Measurements from ENCODE around the gene AGRN. TPM values are rescaled to one million over a fixed set of nuclear protein-coding genes. Genes with fewer than 3 reads are reported as not detected.

The AGRN gene
- total RNA-seq, 4 donors from 2014 or later, result 8.2 to 86.9 (median 26.2) TPM

DNA sequence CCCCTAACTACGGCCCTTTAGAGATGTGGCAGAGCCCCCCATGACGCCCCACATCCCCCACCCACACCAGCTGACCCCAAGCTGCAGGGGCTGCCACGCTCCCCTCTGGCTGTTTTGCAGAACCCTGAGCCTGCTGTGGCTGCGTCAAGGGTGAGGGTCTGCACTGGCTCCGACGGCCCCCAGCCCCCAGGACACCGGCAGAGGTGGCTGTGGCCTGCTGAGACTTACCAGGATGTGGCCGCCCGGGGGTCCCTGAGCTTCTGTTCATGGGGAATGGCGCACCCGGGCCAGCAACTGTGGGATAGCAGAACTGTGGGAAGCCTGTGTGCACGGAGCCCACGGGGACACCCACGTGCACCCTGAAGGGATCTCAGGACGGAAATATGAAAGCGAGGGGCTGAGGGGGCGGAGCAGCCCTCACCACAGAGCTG is 67.0 kb downstream of the AGRN start:
- no peak for DNase-seq
- Histone ChIP-seq H3K27ac (no peak overlapping the region), H3K36me3 (no peaks in the 10 kb centered on the region), H3K9me3 (no peaks in the 10 kb centered on the region), H3K4me1 (no peaks in the 10 kb centered on the region), H3K27me3 (no peaks in the 10 kb centered on the region), H3K4me3 (no peak overlapping the region)
- intact Hi-C loops (cut with DNase I; ENCODE audit: low total_unique reads), result no loop called here
- TF ChIP-seq, protein P1, sequence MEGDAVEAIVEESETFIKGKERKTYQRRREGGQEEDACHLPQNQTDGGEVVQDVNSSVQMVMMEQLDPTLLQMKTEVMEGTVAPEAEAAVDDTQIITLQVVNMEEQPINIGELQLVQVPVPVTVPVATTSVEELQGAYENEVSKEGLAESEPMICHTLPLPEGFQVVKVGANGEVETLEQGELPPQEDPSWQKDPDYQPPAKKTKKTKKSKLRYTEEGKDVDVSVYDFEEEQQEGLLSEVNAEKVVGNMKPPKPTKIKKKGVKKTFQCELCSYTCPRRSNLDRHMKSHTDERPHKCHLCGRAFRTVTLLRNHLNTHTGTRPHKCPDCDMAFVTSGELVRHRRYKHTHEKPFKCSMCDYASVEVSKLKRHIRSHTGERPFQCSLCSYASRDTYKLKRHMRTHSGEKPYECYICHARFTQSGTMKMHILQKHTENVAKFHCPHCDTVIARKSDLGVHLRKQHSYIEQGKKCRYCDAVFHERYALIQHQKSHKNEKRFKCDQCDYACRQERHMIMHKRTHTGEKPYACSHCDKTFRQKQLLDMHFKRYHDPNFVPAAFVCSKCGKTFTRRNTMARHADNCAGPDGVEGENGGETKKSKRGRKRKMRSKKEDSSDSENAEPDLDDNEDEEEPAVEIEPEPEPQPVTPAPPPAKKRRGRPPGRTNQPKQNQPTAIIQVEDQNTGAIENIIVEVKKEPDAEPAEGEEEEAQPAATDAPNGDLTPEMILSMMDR (IDR thresholded peaks at IDR 0.05), result no peak
- TF ChIP-seq POLR2A (IDR thresholded peaks at IDR 0.05), result no peak

DNA sequence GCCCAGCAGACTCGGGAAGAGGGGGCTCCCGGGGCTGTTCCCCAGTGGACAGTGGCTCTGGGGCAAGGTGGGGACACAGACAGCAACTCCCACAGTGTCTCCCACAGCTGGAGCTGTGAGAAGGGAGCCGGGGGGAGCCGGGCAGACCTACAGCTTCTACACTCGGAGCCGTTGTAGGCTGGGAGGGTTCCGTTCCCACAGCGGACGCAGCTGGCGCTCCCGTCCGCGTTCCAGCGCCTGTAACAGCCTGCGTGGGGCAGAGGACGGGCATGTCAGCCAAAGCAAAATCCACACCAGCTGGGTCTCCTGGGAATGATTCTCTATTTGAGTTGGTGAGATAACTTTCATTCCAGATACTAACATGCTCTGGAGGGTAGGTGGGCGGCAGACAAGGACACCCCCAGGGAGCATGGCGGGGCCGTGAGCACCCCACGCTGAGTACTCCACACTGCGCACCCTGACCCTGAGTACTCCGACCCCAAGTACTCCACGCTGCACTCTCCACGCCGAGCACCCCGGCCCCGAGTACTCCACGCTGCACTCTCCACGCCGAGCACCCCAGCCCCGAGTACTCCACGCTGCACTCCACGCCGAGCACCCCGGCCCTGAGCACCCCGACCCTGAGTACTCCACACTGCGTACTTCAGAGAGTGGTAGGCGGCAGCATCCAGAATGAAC is 67.6 kb downstream of the AGRN start:
- no peak for TF ChIP-seq POLR2A (IDR thresholded peaks at IDR 0.05)
- TF ChIP-seq, protein P1 (IDR thresholded peaks at IDR 0.05), result no peak

DNA sequence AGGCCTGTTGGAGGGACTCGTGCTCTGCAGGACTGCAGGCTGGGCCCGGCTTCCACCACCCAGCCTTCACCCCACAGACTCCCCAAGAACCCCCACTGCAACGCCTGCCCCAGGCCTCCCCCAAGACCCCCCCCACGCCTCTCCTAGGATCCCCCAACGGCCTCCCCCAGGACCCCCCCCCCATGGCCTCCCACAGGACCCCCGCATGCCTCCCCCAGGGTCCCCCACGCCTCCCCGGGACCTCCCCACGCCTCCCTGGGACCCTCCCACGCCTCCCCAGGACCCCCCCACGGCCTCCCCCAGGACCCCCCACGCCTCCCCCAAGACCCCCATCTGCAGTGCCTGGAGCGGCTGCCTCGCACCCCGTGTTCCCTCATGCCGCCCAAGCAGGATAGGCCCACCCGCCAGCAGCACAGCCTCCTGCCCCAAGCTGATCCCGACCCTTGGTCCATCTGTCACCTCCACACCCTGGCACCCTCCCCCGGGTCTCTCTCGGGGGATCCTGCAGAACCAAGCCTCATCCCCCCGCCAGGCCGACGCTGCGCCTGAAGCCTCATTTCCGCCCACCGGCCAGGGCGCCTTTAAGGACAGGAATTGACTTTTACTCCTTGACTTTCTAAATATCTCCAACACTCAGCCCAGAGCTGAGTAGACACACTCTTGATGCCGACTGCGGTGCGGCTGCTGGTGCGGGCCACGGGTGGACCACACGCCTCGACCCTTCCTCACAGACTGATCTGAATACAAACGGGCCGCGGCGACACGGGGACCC is 68.3 kb downstream of the AGRN start:
- TF ChIP-seq, protein P1 (IDR thresholded peaks at IDR 0.05), result no peak
- TF ChIP-seq POLR2A (IDR thresholded peaks at IDR 0.05), result no peak
- Histone ChIP-seq H3K36me3 (no peaks in the 10 kb centered on the region), H3K4me3 (no peak overlapping the region), H3K27ac (no peak overlapping the region), H3K27me3 (no peaks in the 10 kb centered on the region), H3K4me1 (no peaks in the 10 kb centered on the region), H3K9me3 (no peaks in the 10 kb centered on the region)
- DNase-seq, result no peak
- intact Hi-C loops (cut with DNase I; ENCODE audit: low total_unique reads), result no loop called here

More for the DNA sequence above, 67.6 kb downstream of the AGRN start:
- DNase-seq, result no peak
- Histone ChIP-seq H3K4me3 (no peak overlapping the region), H3K4me1 (no peaks in the 10 kb centered on the region), H3K27me3 (no peaks in the 10 kb centered on the region), H3K27ac (no peak overlapping the region), H3K9me3 (no peaks in the 10 kb centered on the region), H3K36me3 (no peaks in the 10 kb centered on the region)
- intact Hi-C loops (cut with DNase I; ENCODE audit: low total_unique reads), result no loop called here

DNA sequence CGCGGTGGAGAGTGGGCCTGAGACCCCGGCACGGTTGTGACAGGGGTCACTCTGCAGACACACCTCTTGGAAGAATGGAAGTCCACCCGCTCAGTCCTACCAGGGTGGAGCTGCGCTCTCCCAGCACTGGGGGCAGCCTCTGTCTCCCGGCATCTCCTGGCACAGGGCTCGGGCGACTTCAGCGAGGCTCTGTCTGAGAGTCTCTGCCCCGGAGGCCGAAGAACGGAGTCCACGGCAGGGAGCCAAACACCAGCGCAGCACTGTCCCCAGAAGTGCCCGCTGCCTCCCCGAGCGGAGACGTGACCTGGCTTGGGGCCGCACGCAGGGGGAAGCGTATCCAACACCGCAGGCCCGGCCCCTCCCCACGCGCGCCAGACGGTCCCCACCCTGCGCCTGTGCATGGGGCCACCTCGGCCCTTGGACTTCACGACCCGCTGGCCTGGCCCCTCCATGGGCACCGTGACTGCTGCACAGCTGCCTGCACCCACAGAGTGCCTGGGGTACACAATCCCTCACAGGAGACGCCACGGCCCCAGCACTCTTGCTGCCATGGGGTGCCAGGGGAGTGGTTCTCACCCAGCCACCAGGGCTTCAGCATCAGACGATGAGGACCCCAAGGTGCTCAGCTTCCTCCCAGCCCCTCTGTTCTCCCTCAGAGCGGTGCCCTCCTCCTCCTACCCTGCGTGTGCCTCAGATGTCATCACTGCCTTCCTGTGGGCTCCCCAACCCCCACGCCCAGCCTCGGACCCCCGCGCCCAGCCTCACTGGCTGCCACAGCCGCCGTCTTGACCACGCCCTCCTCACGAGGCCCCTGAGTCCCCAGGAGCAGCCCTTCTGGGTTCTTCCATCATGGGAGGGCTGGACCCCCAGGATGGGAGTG is 69.1 kb downstream of the AGRN start:
- TF ChIP-seq POLR2A (IDR thresholded peaks at IDR 0.05), result no peak
- TF ChIP-seq, protein P1 (IDR thresholded peaks at IDR 0.05), result no peak
- Histone ChIP-seq H3K9me3 (no peaks in the 10 kb centered on the region), H3K27me3 (no peaks in the 10 kb centered on the region), H3K4me1 (no peaks in the 10 kb centered on the region), H3K27ac (no peak overlapping the region), H3K4me3 (no peak overlapping the region), H3K36me3 (no peaks in the 10 kb centered on the region)
- intact Hi-C loops (cut with DNase I; ENCODE audit: low total_unique reads), result no loop called here
- no peak for DNase-seq
